Effector memory CD8-positive, alpha-beta T cell (primary cell): ENCODE data around the gene SHKBP1.
A peak's percentile ranks its signal among the peaks of the same experiment; 100 is the strongest.
"Not testable (repeated sequence)": the region's sequence is repeated elsewhere in the genome, so short reads cannot be mapped to it uniquely, and the experiment has no call there.

Experiments used
- ATAC-seq: fragments of 150-1000 bp; cut with Tn5 transposase; replicated peaks from 2 replicates; pipeline ENCODE4 v1.10.0; 2021; ENCODE audit warnings: mild to moderate bottlenecking, moderate library complexity
- DNase-seq, 3 experiments: peaks; one replicate each; pipeline ENCODE4 v3.0.0; 2021
- H3K27ac Mint-ChIP-seq, 2 donors: one replicate each; pipeline ENCODE4 v1.8.0; 2022; ENCODE audit warnings: mild to moderate bottlenecking in 2 of 2, mixed read lengths in 2 of 2, moderate library complexity in 2 of 2
- H3K27me3 Mint-ChIP-seq, 2 donors: one replicate each; pipeline ENCODE4 v1.8.0; 2022; ENCODE audit warnings: mixed read lengths in 2 of 2
- H3K36me3 Mint-ChIP-seq: one replicate; pipeline ENCODE4 v1.8.0; 2022; ENCODE audit warnings: mild to moderate bottlenecking, moderate library complexity, mixed read lengths; ENCODE audit not compliant: insufficient read depth
- H3K4me1 Mint-ChIP-seq, 2 donors: one replicate each; pipeline ENCODE4 v1.8.0; 2022; ENCODE audit warnings: low read depth in 2 of 2, mixed read lengths in 2 of 2
- H3K4me3 Mint-ChIP-seq, 2 donors: one replicate each; pipeline ENCODE4 v1.8.0; 2022; ENCODE audit warnings: mild to moderate bottlenecking in 2 of 2, mixed read lengths in 2 of 2, moderate library complexity in 2 of 2
- H3K9me3 Mint-ChIP-seq, 2 donors: one replicate each; pipeline ENCODE4 v1.8.0; 2022; ENCODE audit warnings: mixed read lengths in 2 of 2

SHKBP1 gene

GRCh38 chr19:40623403-40624251, 47.0 kb downstream of the SHKBP1 start:
- Mint-ChIP-seq H3K4me1 (peaks cover 2 to 4% of the 10 kb centered on the region in 2 donors), H3K27ac (peak overlapping the region in 1 of 2 donors; percentile 21), H3K4me3 (no peak overlapping the region), H3K9me3 (no peaks in the 10 kb centered on the region), H3K36me3 (peaks cover 49% of the 10 kb centered on the region), H3K27me3 (no peaks in the 10 kb centered on the region)
- ATAC-seq, result no peak
- DNase-seq, result no peak

DNA sequence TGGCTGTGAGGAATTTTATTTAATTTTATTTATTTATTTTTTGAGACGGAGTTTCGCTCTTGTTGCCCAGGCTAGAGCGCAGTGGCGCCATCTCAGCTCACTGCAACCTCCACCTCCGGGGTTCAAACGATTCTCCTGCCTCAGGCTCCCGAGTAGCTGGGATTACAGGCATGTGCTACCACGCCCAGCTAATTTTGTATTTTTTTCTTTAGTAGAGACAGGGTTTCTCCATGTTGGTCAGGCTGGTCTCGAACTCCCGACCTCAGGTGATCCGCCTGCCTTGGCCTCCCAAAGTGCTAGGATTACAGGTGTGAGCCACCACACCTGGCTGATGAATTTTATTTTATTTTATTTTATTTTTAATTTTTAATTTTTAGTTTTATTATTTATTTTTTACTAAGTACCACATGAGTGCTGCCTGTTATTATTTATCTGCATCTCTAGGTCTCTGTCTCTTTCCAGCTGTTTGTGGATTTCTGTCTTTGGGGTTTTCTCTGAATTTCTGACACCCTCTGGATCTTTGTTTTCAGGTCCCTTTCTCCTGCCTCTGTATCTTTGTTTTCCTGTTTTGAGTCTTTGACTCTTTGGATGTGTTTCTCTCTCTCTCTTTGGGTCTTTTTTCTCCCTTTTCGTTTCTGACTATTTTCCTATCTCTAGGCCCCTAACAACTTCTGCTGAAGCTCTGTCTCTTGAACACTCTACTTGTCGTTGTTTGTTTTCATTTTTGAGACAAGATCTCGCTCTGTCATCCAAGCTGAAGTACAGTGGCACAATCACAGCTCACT, 47.9 kb downstream of the SHKBP1 start:
- ATAC-seq, H3K27me3 Mint-ChIP-seq, H3K4me3 Mint-ChIP-seq, H3K4me1 Mint-ChIP-seq, H3K9me3 Mint-ChIP-seq, DNase-seq: not testable (repeated sequence)
- Mint-ChIP-seq H3K36me3 (peaks cover 46% of the 10 kb centered on the region), H3K27ac (peak overlapping the region; percentile 2 to 5)

DNA sequence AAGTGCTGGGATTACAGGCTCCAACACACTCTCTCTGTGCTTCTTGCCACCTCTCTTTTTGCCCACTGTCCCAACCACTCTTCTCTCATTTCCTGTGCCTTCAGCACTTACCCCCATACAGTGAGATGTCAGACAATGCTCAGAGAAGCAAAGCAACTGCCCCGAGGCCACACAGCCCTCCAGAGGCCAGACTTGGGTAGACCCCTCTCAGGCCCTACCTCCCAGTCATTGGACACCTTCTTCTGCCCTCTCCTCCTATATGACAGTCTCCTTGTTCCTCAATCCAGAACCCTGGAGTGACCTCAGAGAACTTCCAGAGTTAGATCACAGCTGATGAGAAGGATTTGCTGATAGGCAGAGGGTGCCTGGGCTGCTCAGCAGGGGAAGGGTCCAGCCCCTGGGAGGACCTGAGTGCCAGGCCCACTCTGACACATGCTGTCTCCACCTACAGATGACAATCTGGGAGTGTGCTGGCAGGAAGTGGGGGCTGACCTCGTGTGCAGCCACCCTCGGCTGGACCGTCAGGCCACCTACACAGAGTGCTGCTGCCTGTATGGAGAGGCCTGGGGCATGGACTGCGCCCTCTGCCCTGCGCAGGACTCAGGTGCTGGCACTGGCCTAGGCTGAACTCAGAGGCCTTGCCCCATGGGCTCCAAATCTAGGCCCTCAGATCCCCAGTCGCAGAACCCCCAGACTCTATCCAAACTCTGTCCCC, 48.9 kb downstream of the SHKBP1 start:
- no peaks in the 10 kb centered on the region for H3K27me3 Mint-ChIP-seq
- H3K36me3 Mint-ChIP-seq, result peaks cover 50% of the 10 kb centered on the region
- no peaks in the 10 kb centered on the region for H3K9me3 Mint-ChIP-seq
- no peak for DNase-seq
- peaks cover 4% of the 10 kb centered on the region in 2 donors for H3K4me1 Mint-ChIP-seq
- no peak for ATAC-seq
- H3K4me3 Mint-ChIP-seq, result no peak overlapping the region
- peak overlapping the region in 1 of 2 donors; percentile 21 for H3K27ac Mint-ChIP-seq

GRCh38 chr19:40626918-40627317, 50.2 kb downstream of the SHKBP1 start:
- Mint-ChIP-seq H3K27me3 (no peaks in the 10 kb centered on the region), H3K27ac (peak overlapping the region; percentile 28 to 64), H3K9me3 (no peaks in the 10 kb centered on the region), H3K4me1 (peaks cover 4% of the 10 kb centered on the region in 2 donors), H3K4me3 (no peak overlapping the region), H3K36me3 (peaks cover 37% of the 10 kb centered on the region)
- DNase-seq (no peak), ATAC-seq (no peak)

DNA sequence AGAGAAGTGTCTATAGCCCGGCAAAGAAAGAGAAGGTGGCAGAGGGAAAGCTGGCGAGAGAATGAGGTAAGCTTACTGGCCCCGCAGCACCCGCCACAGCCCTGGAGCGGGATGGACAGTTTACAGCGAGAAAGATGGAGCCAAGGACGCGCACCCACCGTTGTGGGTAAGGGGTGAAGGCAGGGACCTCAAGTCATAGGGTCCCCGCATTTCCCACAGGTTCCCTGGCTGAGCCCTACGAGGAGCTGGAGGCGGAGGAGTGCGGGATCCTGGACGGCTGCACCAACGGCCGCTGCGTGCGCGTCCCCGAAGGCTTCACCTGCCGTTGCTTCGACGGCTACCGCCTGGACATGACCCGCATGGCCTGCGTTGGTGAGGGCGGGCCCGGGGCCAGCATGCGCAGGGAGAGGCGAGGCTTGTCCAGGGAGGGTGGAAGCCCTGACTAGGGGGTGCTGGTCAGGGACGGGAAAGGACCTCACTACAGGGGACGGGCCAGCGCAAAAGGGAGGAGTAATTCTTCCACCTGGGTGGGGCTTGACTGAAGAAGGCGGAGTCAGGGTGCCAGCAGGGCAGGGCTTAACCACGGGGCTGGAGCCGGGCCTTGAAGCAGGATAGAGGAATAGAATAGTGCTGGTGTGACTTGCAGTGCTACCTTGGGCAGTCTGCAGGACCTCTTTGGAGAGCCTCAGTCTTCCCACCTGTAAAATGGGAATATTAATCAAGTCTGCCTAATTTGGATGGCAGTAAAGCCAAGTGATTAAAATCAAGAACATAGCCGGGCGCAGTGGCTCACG, 51.0 kb downstream of the SHKBP1 start:
- Mint-ChIP-seq H3K4me1 (peaks cover 4% of the 10 kb centered on the region in 2 donors), H3K4me3 (no peak overlapping the region), H3K27me3 (no peaks in the 10 kb centered on the region), H3K36me3 (peaks cover 37% of the 10 kb centered on the region), H3K9me3 (no peaks in the 10 kb centered on the region), H3K27ac (no peak overlapping the region)
- no peak for DNase-seq
- ATAC-seq, result no peak

DNA sequence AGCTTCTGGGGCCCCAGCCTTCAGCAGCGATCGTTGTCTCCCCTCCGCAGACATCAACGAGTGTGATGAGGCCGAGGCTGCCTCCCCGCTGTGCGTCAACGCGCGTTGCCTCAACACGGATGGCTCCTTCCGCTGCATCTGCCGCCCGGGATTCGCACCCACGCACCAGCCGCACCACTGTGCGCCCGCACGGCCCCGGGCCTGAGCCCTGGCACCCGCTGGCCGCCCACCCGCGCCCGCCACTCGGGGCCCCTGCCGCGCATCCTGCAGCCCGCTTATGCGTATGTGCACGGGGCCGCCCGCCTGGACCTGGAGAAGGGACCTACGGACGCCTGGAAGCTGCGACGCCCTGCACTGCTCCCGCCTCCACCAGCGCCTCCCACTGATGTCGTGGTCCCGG, 52.7 kb downstream of the SHKBP1 start:
- Mint-ChIP-seq H3K4me1 (peaks cover 5 to 8% of the 10 kb centered on the region in 2 donors), H3K27me3 (no peaks in the 10 kb centered on the region), H3K36me3 (peaks cover 26% of the 10 kb centered on the region), H3K9me3 (no peaks in the 10 kb centered on the region), H3K27ac (no peak overlapping the region), H3K4me3 (no peak overlapping the region)
- ATAC-seq (no peak), DNase-seq (no peak)

- H3K4me1 Mint-ChIP-seq, result peaks cover 7 to 9% of the 10 kb centered on the region in 2 donors
- no peak for ATAC-seq
These were observed 54.0 kb downstream of the SHKBP1 start for GRCh38 chr19:40630571-40631160.

DNA sequence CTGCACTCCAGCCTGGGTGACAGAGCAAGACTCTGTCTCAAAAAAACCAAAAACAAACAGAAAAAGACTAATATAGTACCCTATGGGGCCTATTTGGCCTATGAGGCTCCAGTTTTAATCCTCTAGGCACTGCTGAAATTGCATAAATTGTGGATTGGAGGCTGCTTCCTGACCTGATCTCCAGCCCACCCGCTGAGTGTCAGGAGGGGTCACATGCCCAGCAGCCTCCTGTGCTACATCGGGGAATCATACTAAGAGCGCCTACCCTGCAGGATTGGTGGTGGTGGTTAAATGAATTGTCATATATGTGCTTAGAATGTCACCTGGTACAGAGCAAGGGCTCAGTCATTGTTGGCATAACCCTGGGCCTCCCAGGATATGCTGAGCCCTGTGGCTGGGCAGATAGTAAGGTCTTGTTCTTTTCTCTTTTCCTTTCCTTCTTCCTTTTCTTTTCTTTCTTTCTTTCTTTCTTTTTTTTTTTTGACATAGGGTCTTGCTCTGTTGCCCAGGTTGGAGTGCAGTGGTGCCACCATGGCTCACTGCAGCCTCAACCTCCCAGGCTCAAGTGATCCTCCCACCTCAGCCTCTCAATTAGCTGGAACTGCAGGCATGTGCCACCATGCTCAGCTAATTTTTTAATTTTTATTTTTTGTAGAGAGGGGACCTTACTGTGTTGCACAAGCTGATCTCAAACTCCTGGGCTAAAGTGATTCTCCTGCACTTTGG, 55.8 kb downstream of the SHKBP1 start:
- Mint-ChIP-seq H3K9me3 (no peaks in the 10 kb centered on the region), H3K27ac (peak overlapping the region in 1 of 2 donors; percentile 32), H3K4me3 (no peak overlapping the region)

More at GRCh38 chr19:40630571-40631160, 54.0 kb downstream of the SHKBP1 start:
- Mint-ChIP-seq H3K27ac (no peak overlapping the region), H3K27me3 (peaks cover 5% of the 10 kb centered on the region in 2 donors), H3K36me3 (peaks cover 18% of the 10 kb centered on the region), H3K9me3 (no peaks in the 10 kb centered on the region), H3K4me3 (no peak overlapping the region)
- no peak for DNase-seq

DNA sequence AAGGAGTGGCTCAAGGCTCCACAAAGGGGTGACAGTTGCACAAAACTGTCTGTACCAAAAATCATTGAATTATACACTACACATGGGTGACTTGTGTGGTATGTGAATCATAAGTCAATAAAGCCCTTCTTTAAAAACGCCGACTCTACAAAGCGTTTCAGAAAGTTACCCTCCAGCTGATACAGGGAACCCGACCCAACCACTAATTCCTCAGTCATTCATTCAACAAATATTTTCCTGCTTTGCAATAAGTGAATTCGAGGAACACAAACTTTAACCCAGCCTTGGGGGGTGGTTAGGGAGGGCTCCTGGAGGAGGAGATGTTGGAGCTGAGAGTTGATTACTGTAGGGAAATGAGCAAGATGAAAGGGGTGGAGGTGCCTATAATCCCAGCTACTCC, 56.5 kb downstream of the SHKBP1 start:
- DNase-seq (no peak), ATAC-seq (no peak)
- H3K36me3 Mint-ChIP-seq, result peaks cover 10% of the 10 kb centered on the region
- H3K4me3 Mint-ChIP-seq, result no peak overlapping the region
- H3K27ac Mint-ChIP-seq, result peak overlapping the region in 1 of 2 donors; percentile 32
- peaks cover 6 to 21% of the 10 kb centered on the region in 2 donors for H3K27me3 Mint-ChIP-seq
- H3K9me3 Mint-ChIP-seq, result no peaks in the 10 kb centered on the region
- peaks cover 5 to 9% of the 10 kb centered on the region in 2 donors for H3K4me1 Mint-ChIP-seq

More for the DNA sequence above, 55.8 kb downstream of the SHKBP1 start:
- peaks cover 10% of the 10 kb centered on the region for H3K36me3 Mint-ChIP-seq
- ATAC-seq, result no peak
- peaks cover 5 to 9% of the 10 kb centered on the region in 2 donors for H3K4me1 Mint-ChIP-seq
- no peak for DNase-seq
- H3K27me3 Mint-ChIP-seq, result peaks cover 6 to 20% of the 10 kb centered on the region in 2 donors

DNA sequence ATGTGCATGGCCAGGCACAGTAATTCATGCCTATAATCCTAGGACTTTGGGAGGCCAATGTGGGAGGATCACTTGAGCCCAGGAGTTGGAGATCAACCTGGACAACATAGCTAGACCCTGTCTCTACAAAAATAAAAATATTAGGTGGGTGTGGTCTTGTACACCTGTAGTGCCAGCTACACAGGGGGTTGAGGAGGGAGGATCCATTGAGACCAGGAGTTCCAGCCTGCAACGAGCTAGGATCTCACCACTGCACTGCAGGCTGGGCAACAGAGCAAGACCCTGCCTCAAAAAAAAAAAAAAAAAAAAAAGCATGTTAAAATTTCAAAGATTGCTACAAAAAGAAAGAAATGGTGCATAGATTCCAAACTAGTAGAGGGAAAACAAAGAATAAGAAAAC, 61.7 kb downstream of the SHKBP1 start:
- Mint-ChIP-seq H3K4me3 (no peak overlapping the region), H3K4me1 (peaks cover 3 to 9% of the 10 kb centered on the region in 2 donors), H3K27ac (peak overlapping the region in 1 of 2 donors; percentile 32), H3K27me3 (peaks cover 6 to 60% of the 10 kb centered on the region in 2 donors), H3K36me3 (no peaks in the 10 kb centered on the region), H3K9me3 (no peaks in the 10 kb centered on the region)
- no peak for ATAC-seq
- no peak for DNase-seq

GRCh38 chr19:40639638-40639982, 62.9 kb downstream of the SHKBP1 start:
- no peak for DNase-seq
- no peak for ATAC-seq
- H3K27me3 Mint-ChIP-seq, result peaks cover 6 to 62% of the 10 kb centered on the region in 2 donors
- no peak overlapping the region for H3K27ac Mint-ChIP-seq
- peaks cover 0 to 2% of the 10 kb centered on the region in 2 donors for H3K4me1 Mint-ChIP-seq
- no peaks in the 10 kb centered on the region for H3K9me3 Mint-ChIP-seq
- no peaks in the 10 kb centered on the region for H3K36me3 Mint-ChIP-seq
- H3K4me3 Mint-ChIP-seq, result no peak overlapping the region

DNA sequence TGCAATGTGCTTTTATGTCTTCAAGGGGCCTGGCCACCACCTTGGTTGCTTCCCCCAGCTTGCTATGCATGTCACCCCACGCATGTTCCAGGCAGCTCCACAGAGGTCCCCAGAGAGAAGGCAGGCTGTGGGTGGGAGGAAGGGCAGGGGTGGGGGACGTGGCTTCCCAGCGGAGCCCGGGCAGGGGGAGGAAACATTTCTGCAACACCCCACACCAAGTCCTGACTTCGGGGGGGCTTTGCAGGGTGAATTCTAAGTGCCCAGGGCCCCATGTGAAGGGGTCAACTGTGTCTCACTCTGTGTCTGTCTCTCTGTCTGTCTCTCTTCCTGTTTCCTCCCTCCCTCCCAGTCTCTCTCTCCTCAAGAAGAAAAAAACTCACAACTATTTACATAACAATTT, 64.1 kb downstream of the SHKBP1 start:
- ATAC-seq, result no peak
- no peak overlapping the region for H3K4me3 Mint-ChIP-seq
- no peak overlapping the region for H3K27ac Mint-ChIP-seq
- H3K27me3 Mint-ChIP-seq, result peaks cover 0 to 58% of the 10 kb centered on the region in 2 donors
- no peak for DNase-seq
- no peaks in the 10 kb centered on the region for H3K36me3 Mint-ChIP-seq
- H3K9me3 Mint-ChIP-seq, result no peaks in the 10 kb centered on the region
- H3K4me1 Mint-ChIP-seq, result no peaks in the 10 kb centered on the region
